Breast epithelium (tissue), 3 donors: ENCODE data around the gene PFN1.

ENCODE experiments used
- CTCF ChIP-seq, 3 donors: fragments of 450-650 bp; IDR thresholded peaks; one replicate each; pipeline ENCODE4 v1.5.1; 2016 to 2017; ENCODE audit warnings: antibody characterized with exemption in 3 of 3, mild to moderate bottlenecking in 3 of 3, moderate library complexity in 3 of 3
- POLR2AphosphoS5 ChIP-seq, 3 donors: sonication (generic); formaldehyde crosslinking; IDR thresholded peaks; one replicate each; pipeline ENCODE4 v1.6.1; 2017; ENCODE audit warnings: antibody characterized with exemption in 3 of 3

GRCh38 chr17:4939546-4939795 lies 8.9 kb downstream of the PFN1 start:
- TF ChIP-seq CTCF (IDR thresholded peaks at IDR 0.05) (no peak), POLR2AphosphoS5 (IDR thresholded peaks at IDR 0.05) (no peak)
